ENCODE measurements around the gene CHADL.
"Not testable (repeated sequence)": the region's sequence is repeated elsewhere in the genome, so short reads cannot be mapped to it uniquely, and the experiment has no call there.

DNA sequence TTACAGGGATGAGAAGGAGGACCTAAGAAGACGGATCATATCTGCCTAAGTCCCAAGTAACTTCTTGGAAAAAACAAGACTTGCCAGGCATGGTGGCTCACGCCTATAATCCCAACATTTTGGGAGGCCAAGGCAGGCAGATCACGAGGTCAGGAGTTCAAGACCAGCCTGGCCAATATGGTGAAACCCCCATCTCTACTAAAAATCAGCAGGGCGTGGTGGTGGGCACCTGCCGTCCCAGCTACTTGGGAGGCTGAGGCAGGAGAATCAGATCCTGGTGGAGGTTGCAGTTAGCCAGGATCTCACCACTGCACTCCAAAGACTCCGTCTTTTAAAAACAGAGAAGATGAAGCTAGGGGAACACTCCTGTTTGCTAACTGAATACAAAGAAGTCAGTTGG lies 60.4 kb downstream of the CHADL start:
- TF ChIP-seq, protein P1, sequence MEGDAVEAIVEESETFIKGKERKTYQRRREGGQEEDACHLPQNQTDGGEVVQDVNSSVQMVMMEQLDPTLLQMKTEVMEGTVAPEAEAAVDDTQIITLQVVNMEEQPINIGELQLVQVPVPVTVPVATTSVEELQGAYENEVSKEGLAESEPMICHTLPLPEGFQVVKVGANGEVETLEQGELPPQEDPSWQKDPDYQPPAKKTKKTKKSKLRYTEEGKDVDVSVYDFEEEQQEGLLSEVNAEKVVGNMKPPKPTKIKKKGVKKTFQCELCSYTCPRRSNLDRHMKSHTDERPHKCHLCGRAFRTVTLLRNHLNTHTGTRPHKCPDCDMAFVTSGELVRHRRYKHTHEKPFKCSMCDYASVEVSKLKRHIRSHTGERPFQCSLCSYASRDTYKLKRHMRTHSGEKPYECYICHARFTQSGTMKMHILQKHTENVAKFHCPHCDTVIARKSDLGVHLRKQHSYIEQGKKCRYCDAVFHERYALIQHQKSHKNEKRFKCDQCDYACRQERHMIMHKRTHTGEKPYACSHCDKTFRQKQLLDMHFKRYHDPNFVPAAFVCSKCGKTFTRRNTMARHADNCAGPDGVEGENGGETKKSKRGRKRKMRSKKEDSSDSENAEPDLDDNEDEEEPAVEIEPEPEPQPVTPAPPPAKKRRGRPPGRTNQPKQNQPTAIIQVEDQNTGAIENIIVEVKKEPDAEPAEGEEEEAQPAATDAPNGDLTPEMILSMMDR (conservative IDR thresholded peaks at IDR 0.05): not testable (repeated sequence)
- not testable (repeated sequence) for TF ChIP-seq ZFX (IDR thresholded peaks at IDR 0.05)
